GM21360 (cell line): ENCODE data around the gene FAM222A.
"Not testable (repeated sequence)": the region's sequence is repeated elsewhere in the genome, so short reads cannot be mapped to it uniquely, and the experiment has no call there.

Experiments used
- ATAC-seq: cut with Tn5 transposase; IDR thresholded peaks from one replicate; pipeline ENCODE4 v1.9.1; 2021; ENCODE audit warnings: mild to moderate bottlenecking, moderate library complexity; ENCODE audit not compliant: unreplicated experiment

The FAM222A gene

GRCh38 chr12:109693653-109694600, 19.7 kb upstream of the FAM222A start:
- no peak for ATAC-seq

- ATAC-seq: not testable (repeated sequence)
Measured at GRCh38 chr12:109694629-109695028, 19.0 kb upstream of the FAM222A start.

DNA sequence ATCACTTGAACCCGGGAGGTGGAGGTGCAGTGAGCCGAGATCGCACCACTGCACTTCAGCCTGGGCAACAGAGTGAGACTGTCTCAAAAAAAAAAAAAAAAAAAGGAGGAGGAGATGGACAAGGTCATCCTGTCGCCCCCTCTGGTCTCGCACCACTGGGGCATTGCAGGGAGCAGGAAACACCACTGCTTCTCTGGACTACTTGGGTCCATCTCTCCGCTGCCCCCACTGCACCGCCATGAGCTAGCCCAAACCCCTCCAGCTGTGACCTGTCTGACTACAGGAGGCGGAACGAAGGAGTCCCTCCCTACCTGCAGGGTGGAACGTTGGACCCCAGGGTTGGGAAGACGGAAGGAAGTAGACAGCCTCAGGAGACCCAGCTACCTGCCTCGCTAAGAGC, 18.2 kb upstream of the FAM222A start:
- no peak for ATAC-seq

- no peak for ATAC-seq
Measured at GRCh38 chr12:109695961-109696461, 17.6 kb upstream of the FAM222A start.

- ATAC-seq: no peak
Measured at GRCh38 chr12:109696485-109697269, 16.9 kb upstream of the FAM222A start.

- no peak for ATAC-seq
Measured at GRCh38 chr12:109697270-109697553, 16.4 kb upstream of the FAM222A start.

DNA sequence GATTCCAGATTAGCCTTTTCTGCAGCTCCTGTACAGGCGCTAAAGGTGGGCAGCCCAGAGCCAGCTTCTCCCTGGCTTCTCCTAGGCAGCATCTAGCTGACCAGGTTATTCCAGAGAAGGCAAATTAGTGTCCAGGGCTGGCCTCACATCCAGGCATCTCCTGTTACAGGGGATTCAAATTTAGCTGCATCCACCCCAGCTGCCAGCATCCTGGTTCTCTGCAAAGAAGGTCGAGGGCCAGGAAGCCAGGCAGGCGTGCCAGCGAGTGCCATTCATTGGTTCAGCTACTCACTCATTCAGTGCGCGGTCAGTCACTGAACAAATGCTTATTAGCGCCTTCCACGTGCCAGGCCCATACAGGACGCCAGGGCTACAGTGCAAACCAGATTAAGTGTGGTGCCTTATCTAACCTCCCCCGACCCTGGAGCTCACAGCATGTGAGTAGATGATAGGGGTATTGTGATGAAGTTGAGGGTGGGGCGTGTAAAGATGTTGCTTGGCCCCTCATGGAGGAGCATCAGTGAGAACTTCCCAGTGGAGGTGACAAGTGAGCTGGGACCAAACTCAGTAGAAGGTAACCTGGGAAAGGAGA, 15.7 kb upstream of the FAM222A start:
- ATAC-seq: no peak

- ATAC-seq: no peak
Measured at GRCh38 chr12:109698820-109699219, 14.8 kb upstream of the FAM222A start.

DNA sequence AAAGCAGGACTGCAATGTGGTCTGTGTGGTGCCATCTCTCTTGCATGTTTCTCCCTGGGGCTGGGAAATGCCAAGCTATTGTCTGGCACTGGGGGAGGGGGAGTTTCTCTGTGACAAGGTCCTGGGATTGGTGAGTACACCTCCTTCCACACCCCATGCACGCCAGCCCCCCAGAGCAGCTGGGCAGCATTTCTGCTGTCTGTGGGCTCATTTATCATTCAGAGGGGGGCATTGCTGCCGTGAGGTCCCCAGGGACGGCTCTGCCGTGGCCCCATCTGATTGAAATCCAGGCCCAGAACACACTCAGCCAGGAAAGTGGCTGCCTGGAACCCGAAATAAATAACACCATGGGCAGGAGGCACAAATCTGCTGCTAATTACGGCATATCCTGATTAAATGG, 12.6 kb upstream of the FAM222A start:
- no peak for ATAC-seq

- ATAC-seq: no peak
Measured at GRCh38 chr12:109702111-109702841, 11.3 kb upstream of the FAM222A start.

DNA sequence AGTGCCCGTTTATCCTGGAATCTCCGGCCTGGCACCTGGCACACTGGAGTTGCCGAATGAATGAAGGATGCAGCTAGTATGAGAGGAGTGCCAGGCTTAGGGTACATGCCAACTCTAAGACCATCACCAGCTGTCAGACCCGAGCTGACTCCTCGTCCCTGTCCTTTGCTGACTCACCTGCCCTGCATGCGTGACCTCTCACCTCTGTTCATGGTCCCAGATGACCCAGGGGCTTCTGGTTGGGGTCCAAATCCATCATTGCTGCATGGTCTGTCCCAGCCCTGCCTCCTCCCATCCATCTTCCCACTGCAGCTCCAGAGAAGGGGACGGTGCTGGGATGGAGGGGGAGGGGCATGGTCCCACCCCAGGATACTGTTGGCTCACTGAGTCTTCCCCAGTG, 9.9 kb upstream of the FAM222A start:
- ATAC-seq: no peak

DNA sequence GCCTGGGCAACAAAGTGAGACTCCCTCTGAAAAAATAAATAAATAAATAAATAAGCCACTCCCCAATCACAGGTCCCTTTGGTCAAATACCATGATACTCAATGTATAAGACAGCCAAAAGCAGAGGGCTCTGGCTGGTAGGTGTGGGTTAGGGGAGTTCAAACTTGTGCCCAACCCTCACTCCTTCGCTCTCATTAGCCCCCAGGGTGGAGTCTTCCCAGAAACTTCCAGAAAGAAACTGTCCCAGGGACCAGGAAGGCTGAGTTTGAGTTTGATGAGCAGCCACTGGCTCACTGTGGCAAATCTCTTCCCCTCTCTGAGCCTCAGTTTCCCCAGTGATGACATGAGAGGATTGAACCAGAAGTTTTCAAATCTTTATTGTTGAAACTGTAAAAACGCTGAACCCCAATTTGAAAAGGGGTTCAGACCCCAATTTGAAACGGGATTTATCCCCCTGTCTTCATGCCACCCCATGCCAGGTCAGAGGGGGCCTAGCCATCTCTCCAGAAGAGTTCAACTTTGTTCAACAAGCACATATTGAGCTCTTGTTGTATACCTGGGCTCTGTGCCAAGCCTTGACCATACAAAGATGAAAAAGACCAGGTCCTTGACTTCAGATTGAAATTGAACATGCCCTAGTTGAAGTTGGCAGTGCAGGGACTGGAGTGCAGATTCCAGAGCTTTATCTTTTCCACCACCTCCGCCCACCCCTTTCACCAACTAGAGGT, 9.1 kb upstream of the FAM222A start:
- ATAC-seq: no peak

GRCh38 chr12:109705291-109705690, 8.3 kb upstream of the FAM222A start:
- ATAC-seq: no peak

DNA sequence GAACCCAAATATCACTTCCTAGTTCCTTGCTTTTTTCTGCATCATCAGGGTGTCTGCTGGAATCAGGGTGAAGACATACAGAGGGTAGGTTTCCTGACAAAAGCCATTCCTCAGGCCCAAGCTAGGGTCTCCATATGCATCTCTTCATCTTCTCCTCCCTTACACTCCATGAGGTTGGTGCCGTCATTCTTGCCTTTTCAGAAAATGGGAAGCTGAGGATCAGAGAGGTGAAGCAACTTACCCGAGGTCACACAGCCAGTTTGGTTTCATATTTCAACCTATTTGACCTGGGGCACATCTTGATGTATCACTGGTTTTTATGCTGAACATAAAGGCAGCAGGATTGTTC, 7.3 kb upstream of the FAM222A start:
- no peak for ATAC-seq

DNA sequence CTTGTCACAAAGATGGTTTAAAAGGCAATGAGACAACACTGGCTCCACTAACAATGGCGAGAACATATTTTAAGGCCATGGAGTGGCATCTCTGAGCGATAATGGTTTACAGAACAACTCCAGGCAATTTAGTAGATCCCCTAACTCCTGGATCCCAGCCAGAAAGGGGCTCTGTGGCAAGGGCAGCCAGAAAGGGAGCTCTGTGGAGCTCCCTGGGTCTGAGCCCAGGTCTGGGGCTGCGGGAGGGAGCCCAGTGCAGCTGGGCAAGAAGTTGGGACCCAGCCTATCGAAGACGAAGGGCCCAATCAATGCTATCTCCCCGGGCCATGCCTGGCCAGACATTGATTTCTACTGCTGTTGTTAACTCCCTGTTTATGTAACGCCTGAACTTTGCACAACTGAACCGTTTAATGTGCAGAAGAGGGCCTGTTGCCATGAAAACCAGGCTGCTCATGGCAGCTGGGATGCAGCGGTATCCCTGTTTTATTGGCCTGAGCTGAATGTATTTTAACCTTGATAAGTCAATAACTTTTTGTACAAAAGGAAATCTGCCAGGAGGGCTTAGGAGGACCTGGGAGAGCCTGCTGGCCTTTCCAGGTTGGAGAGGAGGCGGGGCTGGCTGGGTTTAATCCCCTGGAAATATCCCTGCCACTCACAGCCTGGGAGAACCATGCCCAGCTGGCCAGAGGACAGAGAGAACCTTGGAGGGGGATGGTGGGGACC, 6.7 kb upstream of the FAM222A start:
- ATAC-seq: no peak

GRCh38 chr12:109707470-109707821, 6.2 kb upstream of the FAM222A start:
- no peak for ATAC-seq

DNA sequence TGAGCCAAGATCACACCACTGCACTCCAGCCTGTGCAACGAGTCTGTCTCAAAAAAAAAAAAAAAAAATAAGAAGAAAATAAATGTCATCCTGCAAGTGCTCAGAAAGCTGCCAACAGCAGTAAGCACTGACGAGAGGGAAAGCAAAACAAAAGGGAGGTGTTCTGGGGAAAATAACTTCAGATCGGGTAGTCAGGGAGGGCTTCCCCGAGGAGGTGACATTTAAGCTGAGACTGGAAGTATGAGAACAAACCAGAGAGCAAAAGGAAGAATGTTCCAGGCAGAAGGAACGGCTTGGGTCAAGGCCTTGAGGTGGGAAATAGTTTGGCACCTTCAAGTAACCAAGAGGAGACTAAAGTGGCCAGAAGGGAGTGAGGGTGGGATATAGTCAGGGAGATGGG, 4.7 kb upstream of the FAM222A start:
- ATAC-seq: no peak

DNA sequence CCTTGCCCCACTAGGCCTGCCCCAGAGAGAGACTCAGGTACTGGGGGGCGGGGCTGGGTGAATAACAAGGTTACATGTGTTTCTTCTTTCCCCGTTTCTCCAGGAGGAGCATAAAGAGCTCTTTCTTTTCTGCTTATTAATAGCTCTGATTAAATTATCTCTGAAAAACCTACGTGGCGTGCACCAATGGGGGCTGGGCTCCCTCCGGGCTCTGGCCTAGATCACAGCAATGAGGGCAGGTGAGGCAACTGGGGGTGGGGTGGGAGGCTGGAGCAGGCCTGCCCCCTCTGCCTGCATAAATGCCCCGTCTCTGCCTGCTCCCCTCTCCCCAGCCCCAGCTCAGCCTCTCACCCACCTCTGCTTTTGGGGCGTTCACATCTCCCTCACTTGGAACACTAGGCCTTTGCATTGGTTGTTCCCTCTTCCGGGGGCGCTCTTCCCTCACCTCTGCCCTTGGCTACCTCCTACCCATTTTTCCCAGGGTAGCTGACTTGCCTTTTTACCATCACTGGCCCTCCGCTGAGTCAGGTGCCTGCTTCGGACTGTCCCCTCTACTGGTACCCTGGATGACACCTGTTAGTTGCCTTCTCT, 4.1 kb upstream of the FAM222A start:
- no peak for ATAC-seq

GRCh38 chr12:109710205-109710746, 3.3 kb upstream of the FAM222A start:
- ATAC-seq: no peak
